Muscle layer of colon (tissue), 2 donors: ENCODE results near the gene OSBPL9.
"Not testable (repeated sequence)": the region's sequence is repeated elsewhere in the genome, so short reads cannot be mapped to it uniquely, and the experiment has no call there.

ENCODE experiments used
- H3K27ac ChIP-seq: one replicate; pipeline ENCODE4 v1.7.0; 2013; ENCODE audit warnings: low read depth, mild to moderate bottlenecking, low read length, moderate library complexity
- H3K27me3 ChIP-seq, 2 donors: one replicate each; pipeline ENCODE4 v1.7.0; 2013; ENCODE audit warnings: low read length in 2 of 2, mild to moderate bottlenecking in 2 of 2; ENCODE audit not compliant: insufficient read depth in 2 of 2, control insufficient read depth in 1 of 2
- H3K36me3 ChIP-seq: one replicate; pipeline ENCODE4 v1.7.0; 2013; ENCODE audit warnings: mild to moderate bottlenecking, low read length; ENCODE audit not compliant: insufficient read depth
- H3K4me1 ChIP-seq: one replicate; pipeline ENCODE4 v1.7.0; 2013; ENCODE audit warnings: mild to moderate bottlenecking, low read length; ENCODE audit not compliant: insufficient read depth
- H3K4me3 ChIP-seq, 2 donors: one replicate each; pipeline ENCODE4 v1.7.0; 2013; ENCODE audit warnings: low read length in 2 of 2, low read depth in 1 of 2, mild to moderate bottlenecking in 1 of 2, moderate library complexity in 1 of 2
- H3K9ac ChIP-seq: one replicate; pipeline ENCODE4 v1.7.0; 2013; ENCODE audit warnings: low read length
- H3K9me3 ChIP-seq: one replicate; pipeline ENCODE4 v1.7.0; 2013; ENCODE audit warnings: mild to moderate bottlenecking, low read length
- donor health status: abdominal sarcoma.
- donor health status: Adenocarcinoma of cecum.

OSBPL9 gene

GRCh38 chr1:51819021-51819420 is 202.1 kb downstream of the OSBPL9 start:
- not testable (repeated sequence) for H3K9ac ChIP-seq, H3K4me3 ChIP-seq, H3K27me3 ChIP-seq, H3K27ac ChIP-seq, H3K9me3 ChIP-seq, H3K4me1 ChIP-seq
- H3K36me3 ChIP-seq, result peaks cover 45% of the 10 kb centered on the region

GRCh38 chr1:51819810-51820209 is 202.9 kb downstream of the OSBPL9 start:
- Histone ChIP-seq H3K36me3 (peaks cover 43% of the 10 kb centered on the region), H3K9ac (no peak overlapping the region), H3K27ac (no peak overlapping the region), H3K27me3 (no peaks in the 10 kb centered on the region), H3K9me3 (no peaks in the 10 kb centered on the region), H3K4me1 (no peaks in the 10 kb centered on the region), H3K4me3 (no peak overlapping the region)

- Histone ChIP-seq H3K9me3 (no peaks in the 10 kb centered on the region), H3K36me3 (peaks cover 29% of the 10 kb centered on the region), H3K27me3 (no peaks in the 10 kb centered on the region), H3K4me3 (no peak overlapping the region), H3K4me1 (no peaks in the 10 kb centered on the region), H3K9ac (no peak overlapping the region), H3K27ac (no peak overlapping the region)
These were observed 212.2 kb downstream of the OSBPL9 start for GRCh38 chr1:51829058-51829457.

- Histone ChIP-seq H3K36me3 (peaks cover 19% of the 10 kb centered on the region), H3K27ac (no peak overlapping the region), H3K9me3 (no peaks in the 10 kb centered on the region), H3K4me3 (no peak overlapping the region), H3K27me3 (no peaks in the 10 kb centered on the region), H3K9ac (no peak overlapping the region), H3K4me1 (no peaks in the 10 kb centered on the region)
These were observed 216.8 kb downstream of the OSBPL9 start for GRCh38 chr1:51833700-51834099.

GRCh38 chr1:51837243-51837642 is 220.4 kb downstream of the OSBPL9 start:
- no peak overlapping the region for H3K27ac ChIP-seq
- H3K27me3 ChIP-seq, result no peaks in the 10 kb centered on the region
- no peak overlapping the region for H3K4me3 ChIP-seq
- H3K9me3 ChIP-seq, result no peaks in the 10 kb centered on the region
- H3K36me3 ChIP-seq, result peaks cover 26% of the 10 kb centered on the region
- H3K4me1 ChIP-seq, result no peaks in the 10 kb centered on the region
- no peak overlapping the region for H3K9ac ChIP-seq
